Stimulated activated CD4-positive, alpha-beta T cell treated with anti-CD3 and anti-CD28 coated beads, Interleukin-1b, Interleukin-23, amount 100 ng/mL, for 24 hours (primary cell): Measurements from ENCODE around the gene TSC22D4.
"Not testable (repeated sequence)": the region's sequence is repeated elsewhere in the genome, so short reads cannot be mapped to it uniquely, and the experiment has no call there.

Experiments used
- DNase-seq, 4 experiments: peaks; one replicate each; pipeline ENCODE4 v3.0.0-alpha.2; 2020; ENCODE audit warnings: low read depth in 4 of 4, low spot score in 1 of 4

TSC22D4 gene

GRCh38 chr7:100446040-100446439 lies 33.0 kb downstream of the TSC22D4 start:
- no peak for DNase-seq

- DNase-seq = no peak
Observed at GRCh38 chr7:100444311-100445278, 34.4 kb downstream of the TSC22D4 start.

GRCh38 chr7:100443096-100443840 lies 35.7 kb downstream of the TSC22D4 start:
- DNase-seq = no peak

GRCh38 chr7:100441641-100442535 lies 37.1 kb downstream of the TSC22D4 start:
- DNase-seq = no peak

- DNase-seq = not testable (repeated sequence)
Observed at GRCh38 chr7:100439244-100439643, 39.8 kb downstream of the TSC22D4 start.

GRCh38 chr7:100438731-100439130 lies 40.3 kb downstream of the TSC22D4 start:
- not testable (repeated sequence) for DNase-seq

- no peak for DNase-seq
Observed at GRCh38 chr7:100438172-100438571, 40.8 kb downstream of the TSC22D4 start.

- DNase-seq = no peak
Observed at GRCh38 chr7:100437150-100438100, 41.6 kb downstream of the TSC22D4 start.

GRCh38 chr7:100435401-100436304 lies 43.4 kb downstream of the TSC22D4 start:
- peak in 1 of 4 experiments; percentile 29 for DNase-seq

- no peak for DNase-seq
Observed at GRCh38 chr7:100434297-100435144, 44.5 kb downstream of the TSC22D4 start.

GRCh38 chr7:100433592-100434296 lies 45.3 kb downstream of the TSC22D4 start:
- no peak for DNase-seq

GRCh38 chr7:100433276-100433591 lies 45.8 kb downstream of the TSC22D4 start:
- no peak for DNase-seq

GRCh38 chr7:100432621-100433275 lies 46.3 kb downstream of the TSC22D4 start:
- DNase-seq = no peak

GRCh38 chr7:100432053-100432452 lies 47.0 kb downstream of the TSC22D4 start:
- DNase-seq = no peak

GRCh38 chr7:100431286-100431735 lies 47.7 kb downstream of the TSC22D4 start:
- no peak for DNase-seq

- DNase-seq = peak in 2 of 4 experiments; percentile 32 to 36
Observed at GRCh38 chr7:100430493-100431285, 48.3 kb downstream of the TSC22D4 start.
